CD14-positive monocyte (primary cell): Measurements from ENCODE around the gene ME3. TPM values are rescaled to one million over a fixed set of nuclear protein-coding genes. Genes with fewer than 3 reads are reported as not detected.
A peak's percentile ranks its signal among the peaks of the same experiment; 100 is the strongest.
"Not testable (repeated sequence)": the region's sequence is repeated elsewhere in the genome, so short reads cannot be mapped to it uniquely, and the experiment has no call there.

ENCODE experiments used
- DNase-seq, 3 donors: peaks; one replicate each; pipeline ENCODE4 v3.0.0-alpha.2; 2011 to 2022
- H2AFZ ChIP-seq: 2 replicates; pipeline ENCODE4 v1.6.0; 2012; ENCODE audit warnings: mild to moderate bottlenecking, low read depth, low read length, inconsistent platforms; ENCODE audit not compliant: insufficient read depth, poor library complexity, severe bottlenecking
- H3K27ac ChIP-seq, 2 donors: 1 replicate in 1 of 2; 2 replicates in 1 of 2; pipeline ENCODE4 v1.5.1; 2012 to 2013; ENCODE audit warnings: low read length in 2 of 2, control low read depth in 1 of 2, inconsistent platforms in 1 of 2, low read depth in 1 of 2, mild to moderate bottlenecking in 1 of 2
- H3K27me3 ChIP-seq, 2 donors: one replicate each; pipeline versions ENCODE4 v1.6.0 to v1.6.1; 2011 to 2013; ENCODE audit warnings: low read length in 2 of 2; ENCODE audit not compliant: control insufficient read depth in 2 of 2, insufficient read depth in 2 of 2
- H3K36me3 ChIP-seq, 2 donors: replicated peaks in 1 of 2; 1 replicate in 1 of 2; 2 replicates in 1 of 2; pipeline versions ENCODE4 v1.5.1 to v1.6.1; 2012 to 2013; ENCODE audit warnings: low read length in 2 of 2, control low read depth in 1 of 2, inconsistent platforms in 1 of 2, mild to moderate bottlenecking in 1 of 2; ENCODE audit not compliant: insufficient read depth in 2 of 2, control insufficient read depth in 1 of 2
- H3K4me1 ChIP-seq, 2 donors: 1 replicate in 1 of 2; 2 replicates in 1 of 2; pipeline versions ENCODE4 v1.5.1 to v1.6.1; 2012 to 2013; ENCODE audit warnings: low read length in 2 of 2, control low read depth in 1 of 2, inconsistent platforms in 1 of 2, mild to moderate bottlenecking in 1 of 2, moderate library complexity in 1 of 2; ENCODE audit not compliant: insufficient read depth in 2 of 2, control insufficient read depth in 1 of 2
- H3K4me2 ChIP-seq: replicated peaks from 2 replicates; pipeline ENCODE3; 2012; ENCODE audit warnings: low read length, moderate library complexity, mild to moderate bottlenecking; ENCODE audit not compliant: poor library complexity, severe bottlenecking; ENCODE audit errors: extremely low read depth
- H3K4me3 ChIP-seq, 3 experiments: fragments of 200-600 bp in 1 of 3; sonication (generic) in 1 of 3; replicated peaks in 1 of 3; 1 replicate in 2 of 3; 2 replicates in 1 of 3; pipeline ENCODE4 v1.5.1; 2011 to 2013; ENCODE audit warnings: low read length in 3 of 3, mild to moderate bottlenecking in 3 of 3, control low read depth in 2 of 3, low read depth in 2 of 3, inconsistent platforms in 1 of 3, moderate library complexity in 1 of 3
- H3K79me2 ChIP-seq: 2 replicates; pipeline ENCODE4 v1.6.0; 2012; ENCODE audit warnings: mild to moderate bottlenecking, control low read depth, inconsistent platforms, low read length, moderate library complexity; ENCODE audit not compliant: insufficient read depth
- H3K9ac ChIP-seq: 2 replicates; pipeline ENCODE4 v1.6.0; 2017; ENCODE audit warnings: low read length, mild to moderate bottlenecking; ENCODE audit not compliant: insufficient read depth, poor library complexity, severe bottlenecking
- H3K9me3 ChIP-seq, 2 donors: replicated peaks in 1 of 2; 1 replicate in 1 of 2; 2 replicates in 1 of 2; pipeline versions ENCODE4 v1.5.1 to v1.6.1; 2012 to 2013; ENCODE audit warnings: low read length in 2 of 2, control low read depth in 1 of 2; ENCODE audit not compliant: control insufficient read depth in 1 of 2, insufficient read depth in 1 of 2
- H4K20me1 ChIP-seq: 2 replicates; pipeline ENCODE4 v1.6.0; 2012; ENCODE audit warnings: mild to moderate bottlenecking, low read length, control low read depth, moderate library complexity; ENCODE audit not compliant: insufficient read depth
- H3K27ac Mint-ChIP-seq, 7 donors: one replicate each; pipeline ENCODE4 v1.8.0; 2020; ENCODE audit warnings: mild to moderate bottlenecking in 7 of 7, mixed read lengths in 7 of 7, moderate library complexity in 6 of 7, inconsistent platforms in 2 of 7
- H3K27me3 Mint-ChIP-seq, 3 donors: one replicate each; pipeline ENCODE4 v1.8.0; 2021 to 2022; ENCODE audit warnings: low read depth in 3 of 3, mild to moderate bottlenecking in 3 of 3, mixed read lengths in 3 of 3, moderate library complexity in 3 of 3, inconsistent platforms in 1 of 3
- H3K36me3 Mint-ChIP-seq, 2 donors: one replicate each; pipeline ENCODE4 v1.8.0; 2020; ENCODE audit warnings: mixed read lengths in 2 of 2, inconsistent platforms in 1 of 2, mild to moderate bottlenecking in 1 of 2
- H3K4me1 Mint-ChIP-seq: one replicate; pipeline ENCODE4 v1.8.0; 2020; ENCODE audit warnings: mild to moderate bottlenecking, mixed read lengths
- H3K4me3 Mint-ChIP-seq, 2 donors: one replicate each; pipeline ENCODE4 v1.8.0; 2020; ENCODE audit warnings: mild to moderate bottlenecking in 2 of 2, mixed read lengths in 2 of 2, moderate library complexity in 1 of 2
- H3K9me3 Mint-ChIP-seq, 7 donors: one replicate each; pipeline ENCODE4 v1.8.0; 2020 to 2022; ENCODE audit warnings: mixed read lengths in 7 of 7, mild to moderate bottlenecking in 6 of 7, moderate library complexity in 6 of 7, inconsistent platforms in 2 of 7
- CTCF ChIP-seq: fragments of 200-600 bp; IDR thresholded peaks from one replicate; pipeline ENCODE4 v1.8.0; 2022; ENCODE audit warnings: antibody characterized with exemption, mild to moderate bottlenecking
- WGBS: methylation state at CpG from one replicate; pipeline ENCODE4 v1.1.5; 2013; ENCODE audit warnings: missing lambda C conversion rate; ENCODE audit not compliant: insufficient coverage; 5-methylcytosine and 5-hydroxymethylcytosine counted together
- intact Hi-C, 2 donors: fragments of 100-400 bp; cut with micrococcal nuclease; formaldehyde crosslinking; loops; one replicate each; pipeline versions ENCODE4 v1.15.0 to v1.15.1; 2023
- polyA plus RNA-seq, 3 donors: library from polyadenylated mRNA; depleted of rRNA in 1 of 3; unstranded in 2 of 3; stranded (reverse) in 1 of 3; fragments of 300-500 nt in 2 of 3; fragments of >200 nt in 1 of 3; fragmentation: Illumina TruSeq in 2 of 3; gene quantifications; 1 replicate in 2 of 3; 2 replicates in 1 of 3; pipeline ENCODE4 v1.2.3, GENCODE V29; 2012 to 2021

Gene ME3
- polyA plus RNA-seq, 3 donors: 0.31 to 3.0 (median 0.42) TPM

GRCh38 chr11:86431258-86431657 lies 241.2 kb downstream of the ME3 start:
- Histone ChIP-seq H3K27me3 (no peaks in the 10 kb centered on the region), H3K9ac (no peak overlapping the region), H3K4me2 (no peak overlapping the region), H3K4me3 (peak overlapping the region in 1 of 3 experiments; percentile 23), H3K79me2 (no peaks in the 10 kb centered on the region), H2AFZ (no peak overlapping the region), H4K20me1 (no peaks in the 10 kb centered on the region), H3K27ac (no peak overlapping the region), H3K4me1 (no peaks in the 10 kb centered on the region), H3K9me3 (peaks cover 10 to 16% of the 10 kb centered on the region in 2 donors), H3K36me3 (no peaks in the 10 kb centered on the region)
- intact Hi-C loops: no loop called here
- no peak for TF ChIP-seq CTCF
- no peak for DNase-seq
- H3K4me3 Mint-ChIP-seq: peak overlapping the region in 1 of 2 donors; percentile 60
- 96% methylated on average over 37 of the region's 37 CpGs for WGBS
- peak overlapping the region in 1 of 7 donors; percentile 6 for H3K27ac Mint-ChIP-seq
- no peaks in the 10 kb centered on the region for H3K36me3 Mint-ChIP-seq
- H3K9me3 Mint-ChIP-seq: peaks cover 11 to 22% (median 18%) of the 10 kb centered on the region in 7 donors
- H3K4me1 Mint-ChIP-seq: no peaks in the 10 kb centered on the region
- peaks cover 0 to 4% (median 0%) of the 10 kb centered on the region in 3 donors for H3K27me3 Mint-ChIP-seq

GRCh38 chr11:86427441-86427840 lies 245.0 kb downstream of the ME3 start:
- H3K27me3 Mint-ChIP-seq: peaks cover 0 to 4% (median 0%) of the 10 kb centered on the region in 3 donors
- no peak overlapping the region for H3K4me3 Mint-ChIP-seq
- H3K9ac ChIP-seq: no peak overlapping the region
- H3K4me1 Mint-ChIP-seq: peaks cover 2% of the 10 kb centered on the region
- no peak overlapping the region for H3K4me3 ChIP-seq
- intact Hi-C loops: no loop called here
- DNase-seq: no peak
- no peaks in the 10 kb centered on the region for H3K36me3 ChIP-seq
- H3K27me3 ChIP-seq: no peaks in the 10 kb centered on the region
- H3K36me3 Mint-ChIP-seq: no peaks in the 10 kb centered on the region
- TF ChIP-seq CTCF: no peak
- H3K79me2 ChIP-seq: no peaks in the 10 kb centered on the region
- H3K27ac Mint-ChIP-seq: no peak overlapping the region
- H3K9me3 ChIP-seq: peaks cover 8 to 10% of the 10 kb centered on the region in 2 donors
- H2AFZ ChIP-seq: no peak overlapping the region
- H3K4me2 ChIP-seq: no peak overlapping the region
- no peak overlapping the region for H3K27ac ChIP-seq
- peaks cover 4 to 21% (median 14%) of the 10 kb centered on the region in 7 donors for H3K9me3 Mint-ChIP-seq
- H4K20me1 ChIP-seq: no peaks in the 10 kb centered on the region
- no peaks in the 10 kb centered on the region for H3K4me1 ChIP-seq

GRCh38 chr11:86423488-86423887 lies 248.9 kb downstream of the ME3 start:
- intact Hi-C loops, H3K4me2 ChIP-seq: not testable (repeated sequence)

More at GRCh38 chr11:86423488-86423887, 248.9 kb downstream of the ME3 start:
- not testable (repeated sequence) for H3K4me1 ChIP-seq, H3K36me3 Mint-ChIP-seq, H3K27me3 ChIP-seq, H3K4me3 Mint-ChIP-seq, H3K27me3 Mint-ChIP-seq, DNase-seq, H3K9me3 Mint-ChIP-seq, H3K79me2 ChIP-seq, H3K27ac ChIP-seq, H3K27ac Mint-ChIP-seq, H3K9ac ChIP-seq, H3K4me1 Mint-ChIP-seq, H3K36me3 ChIP-seq, H3K4me3 ChIP-seq, H3K9me3 ChIP-seq, H2AFZ ChIP-seq, H4K20me1 ChIP-seq
- WGBS: 79% methylated on average over 1 of the region's 4 CpGs
